LNCaP clone FGC (cell line): ENCODE measurements around the gene NFIC.
A peak's percentile ranks its signal among the peaks of the same experiment; 100 is the strongest.

Source experiments
- DNase-seq: peaks from one replicate; pipeline ENCODE4 v3.0.0-alpha.2; 2011; ENCODE audit warnings: low read depth
- H3K4me3 ChIP-seq: 2 replicates; pipeline ENCODE4 v1.5.1; 2011; ENCODE audit warnings: mild to moderate bottlenecking, low read depth, low read length, control low read depth
- CTCF ChIP-seq: IDR thresholded peaks from 2 replicates; pipeline ENCODE4 v1.5.1; 2012; ENCODE audit warnings: mild to moderate bottlenecking; ENCODE audit not compliant: control insufficient read depth, insufficient read depth; ENCODE audit errors: extremely low read depth

NFIC gene

GRCh38 chr19:3359919-3360420 is 6.4 kb upstream of the NFIC start:
- no peak for DNase-seq

DNA sequence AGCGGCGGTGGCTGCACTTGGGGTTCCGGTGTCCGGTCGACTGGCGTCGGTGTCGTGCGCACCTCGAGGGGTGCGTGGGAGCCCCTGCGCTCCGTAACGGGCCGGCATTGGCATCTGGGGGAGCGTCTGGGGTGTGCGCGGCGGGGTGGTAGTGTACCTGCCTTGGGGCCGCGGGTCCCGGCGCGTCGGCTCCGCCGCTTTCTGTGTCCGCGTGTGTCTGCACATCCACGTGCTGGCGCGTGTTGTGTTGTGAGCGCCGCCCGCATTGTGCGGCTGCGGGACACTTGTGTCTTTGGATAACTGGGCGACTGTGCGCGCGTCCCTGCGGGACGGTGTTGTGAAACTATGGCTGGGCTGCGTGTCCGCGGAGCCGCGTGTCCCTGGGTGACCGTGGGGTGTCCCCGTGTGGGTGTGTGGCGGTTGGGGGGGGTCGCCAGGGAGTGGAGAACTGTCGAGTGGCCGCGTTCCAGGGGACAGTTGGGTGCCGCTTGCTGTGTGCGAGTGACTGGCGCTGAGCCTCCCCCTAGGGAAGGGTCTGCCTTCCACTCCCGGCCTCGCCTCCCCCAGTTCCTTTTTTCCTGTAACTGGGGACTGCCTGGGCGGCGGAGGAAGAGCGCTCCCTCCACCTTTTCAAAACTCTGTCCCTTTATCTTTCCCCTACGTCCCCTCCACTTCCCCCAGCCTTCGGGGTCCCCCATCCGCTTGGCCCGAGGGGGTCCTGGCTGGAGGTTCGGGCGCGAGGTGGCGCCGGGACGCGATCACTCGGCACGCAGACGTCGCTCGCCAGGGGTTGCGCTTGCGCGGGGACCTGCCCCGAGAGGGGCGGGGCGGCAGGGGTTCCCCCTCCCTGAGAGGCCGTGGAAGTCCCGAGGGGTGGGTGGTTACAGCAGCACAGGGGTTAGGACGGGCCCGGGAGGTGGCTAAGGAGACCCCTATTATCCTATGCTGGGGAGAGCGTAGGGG is 5.7 kb upstream of the NFIC start:
- no peak for DNase-seq
- no peak for TF ChIP-seq CTCF
- peak overlapping the region; percentile 70 for H3K4me3 ChIP-seq

More at GRCh38 chr19:3359919-3360420, 6.4 kb upstream of the NFIC start:
- no peak for TF ChIP-seq CTCF
- peak overlapping the region; percentile 70 for H3K4me3 ChIP-seq

DNA sequence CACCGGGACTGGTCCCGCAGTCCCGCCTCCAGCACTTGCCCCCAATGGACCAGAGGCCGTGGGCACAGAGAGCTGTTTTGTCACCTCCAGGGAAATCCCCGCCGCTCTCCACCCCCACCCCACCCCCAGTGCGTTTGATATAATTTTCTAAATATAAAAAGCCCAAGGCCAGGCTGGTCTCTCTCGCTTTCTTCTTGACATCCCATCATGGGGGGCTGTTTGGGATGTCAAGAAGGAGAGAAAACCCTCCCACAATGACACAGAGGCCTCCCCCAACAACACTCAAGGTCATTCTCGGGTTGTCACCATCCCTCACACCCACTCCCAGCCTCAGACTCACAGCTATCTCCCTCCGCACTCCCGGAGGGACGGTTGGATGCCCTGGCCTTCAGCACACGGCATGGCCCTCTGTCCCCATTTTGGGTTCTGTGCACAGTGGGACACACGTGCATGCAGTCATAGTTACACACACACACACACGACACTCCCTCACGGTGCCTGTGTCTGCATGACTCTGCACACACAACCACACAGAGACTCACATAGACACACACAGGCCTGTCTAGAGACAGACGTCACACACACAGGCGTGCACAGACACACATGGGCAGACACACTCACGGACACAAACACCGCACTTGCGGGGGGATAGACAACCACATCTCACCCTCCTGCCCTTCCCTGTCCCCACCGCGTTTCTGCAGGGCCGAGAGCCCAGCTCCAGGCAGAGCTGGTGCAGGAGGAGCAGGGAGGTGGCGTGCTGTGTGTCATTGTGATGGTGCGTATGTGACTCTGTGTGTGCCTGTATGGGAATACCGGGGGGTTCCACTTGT is 4.8 kb upstream of the NFIC start:
- no peak for DNase-seq
- peak overlapping the region; percentile 70 for H3K4me3 ChIP-seq
- TF ChIP-seq CTCF, result no peak

DNA sequence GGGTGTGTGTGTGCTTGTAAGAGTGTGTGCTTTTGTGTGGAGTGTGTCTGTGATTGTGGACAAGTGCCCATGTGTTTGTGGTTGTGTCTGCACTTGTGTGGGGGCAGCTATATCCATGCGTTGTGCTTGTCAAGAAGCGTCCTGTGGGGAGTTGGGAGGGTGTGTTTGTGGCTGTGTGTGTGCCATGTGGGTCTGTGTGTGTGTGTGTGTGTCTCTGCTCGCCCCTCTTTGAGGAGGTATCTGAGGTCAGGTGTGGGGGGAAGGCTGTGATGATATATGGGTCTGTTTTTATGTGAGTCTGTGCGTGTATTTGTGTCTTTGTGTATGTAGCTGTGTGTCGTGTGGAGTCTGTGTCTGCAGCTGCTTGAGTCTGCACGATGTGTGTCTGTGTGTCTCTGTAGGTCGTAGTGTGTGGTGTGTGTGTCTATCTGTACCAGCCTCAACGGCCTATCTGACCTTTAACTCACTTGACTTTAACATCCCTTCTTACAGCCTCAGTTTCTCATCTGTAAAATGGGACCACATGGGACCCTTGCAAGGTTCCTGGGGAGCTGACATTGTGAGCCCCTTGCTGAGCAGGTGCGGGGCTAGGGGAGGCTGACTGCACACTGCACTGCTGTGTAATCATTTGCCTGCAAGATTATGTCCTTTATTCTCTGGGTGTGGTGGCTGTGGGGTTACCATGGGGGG is 4.0 kb upstream of the NFIC start:
- no peak overlapping the region for H3K4me3 ChIP-seq
- no peak for TF ChIP-seq CTCF
- no peak for DNase-seq

DNA sequence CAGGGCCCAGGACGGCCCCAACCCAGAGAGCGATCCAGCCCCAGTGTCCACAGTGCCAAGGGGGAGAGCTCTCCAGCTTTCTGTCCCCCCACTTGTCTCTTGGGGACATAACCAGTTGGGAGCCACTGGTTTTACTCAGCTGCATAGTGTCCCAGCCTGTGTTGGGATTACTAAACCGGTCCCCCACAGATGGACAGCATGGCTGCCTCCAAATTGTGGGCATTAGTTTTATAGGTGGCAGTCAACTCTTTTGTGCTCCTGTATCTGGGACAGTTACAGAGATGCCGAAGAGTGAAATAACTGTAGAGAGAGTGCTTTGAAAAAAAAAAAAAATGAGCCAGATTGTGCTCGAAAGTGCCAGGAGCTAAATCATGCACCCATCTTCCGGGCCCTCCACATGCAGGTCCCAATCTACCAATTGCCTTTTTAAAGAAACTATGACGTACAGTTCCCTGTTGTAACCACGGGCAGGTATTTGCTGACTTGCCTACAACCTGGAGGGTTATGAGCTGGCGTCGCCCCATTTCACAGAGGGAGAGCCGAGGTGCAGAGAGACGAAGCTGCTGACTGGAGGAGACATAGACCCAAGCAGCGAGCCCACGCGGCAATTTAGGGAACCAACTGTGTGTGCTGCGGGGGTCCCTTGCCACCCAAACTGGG is 2.4 kb upstream of the NFIC start:
- H3K4me3 ChIP-seq, result no peak overlapping the region
- no peak for TF ChIP-seq CTCF
- no peak for DNase-seq

GRCh38 chr19:3364501-3364858 is 1.9 kb upstream of the NFIC start:
- no peak overlapping the region for H3K4me3 ChIP-seq
- TF ChIP-seq CTCF, result no peak
- no peak for DNase-seq
